KOPT-K1 (cell line): ENCODE results near the gene SLC30A2.

Experiments used
- H3K27ac ChIP-seq: fragments of 200-600 bp; sonication (generic); 2 replicates; pipeline ENCODE4 v1.5.1; 2016; ENCODE audit warnings: antibody characterized with exemption, mild to moderate bottlenecking, low read depth, low read length; ENCODE audit not compliant: poor library complexity, severe bottlenecking
- H3K36me3 ChIP-seq: fragments of 200-600 bp; sonication (generic); 2 replicates; pipeline ENCODE4 v1.5.1; 2017; ENCODE audit warnings: antibody characterized with exemption, mild to moderate bottlenecking, low read length, moderate library complexity; ENCODE audit not compliant: insufficient read depth
- H3K9me3 ChIP-seq: fragments of 200-600 bp; sonication (generic); 2 replicates; pipeline ENCODE4 v1.5.1; 2017; ENCODE audit warnings: antibody characterized with exemption, low read length, mild to moderate bottlenecking; ENCODE audit not compliant: insufficient read depth, poor library complexity, severe bottlenecking

SLC30A2 gene

GRCh38 chr1:26037904-26038303 lies 8.0 kb downstream of the SLC30A2 start:
- no peaks in the 10 kb centered on the region for H3K36me3 ChIP-seq
- H3K9me3 ChIP-seq = no peaks in the 10 kb centered on the region

GRCh38 chr1:26036756-26037281 lies 9.1 kb downstream of the SLC30A2 start:
- no peaks in the 10 kb centered on the region for H3K9me3 ChIP-seq
- H3K27ac ChIP-seq = no peak overlapping the region
- no peaks in the 10 kb centered on the region for H3K36me3 ChIP-seq

More at GRCh38 chr1:26037904-26038303, 8.0 kb downstream of the SLC30A2 start:
- no peak overlapping the region for H3K27ac ChIP-seq

- Histone ChIP-seq H3K36me3 (no peaks in the 10 kb centered on the region), H3K9me3 (no peaks in the 10 kb centered on the region), H3K27ac (peak overlapping the region; percentile 27)
Observed at GRCh38 chr1:26035959-26036755, 9.8 kb downstream of the SLC30A2 start.

- Histone ChIP-seq H3K36me3 (no peaks in the 10 kb centered on the region), H3K9me3 (no peaks in the 10 kb centered on the region), H3K27ac (peak overlapping the region; percentile 27)
Observed at GRCh38 chr1:26035203-26035958, 10.5 kb downstream of the SLC30A2 start.

- Histone ChIP-seq H3K36me3 (no peaks in the 10 kb centered on the region), H3K9me3 (no peaks in the 10 kb centered on the region), H3K27ac (no peak overlapping the region)
Observed at GRCh38 chr1:26034504-26035202, 11.3 kb downstream of the SLC30A2 start.

- H3K9me3 ChIP-seq = no peaks in the 10 kb centered on the region
- H3K36me3 ChIP-seq = no peaks in the 10 kb centered on the region
- H3K27ac ChIP-seq = no peak overlapping the region
Observed at GRCh38 chr1:26032656-26033357, 13.1 kb downstream of the SLC30A2 start.

GRCh38 chr1:26031611-26032220 lies 14.2 kb downstream of the SLC30A2 start:
- Histone ChIP-seq H3K36me3 (no peaks in the 10 kb centered on the region), H3K27ac (no peak overlapping the region), H3K9me3 (no peaks in the 10 kb centered on the region)

- Histone ChIP-seq H3K9me3 (no peaks in the 10 kb centered on the region), H3K27ac (no peak overlapping the region), H3K36me3 (no peaks in the 10 kb centered on the region)
Observed at GRCh38 chr1:26031196-26031595, 14.7 kb downstream of the SLC30A2 start.

GRCh38 chr1:26029864-26030481 lies 15.9 kb downstream of the SLC30A2 start:
- H3K36me3 ChIP-seq = no peaks in the 10 kb centered on the region
- no peaks in the 10 kb centered on the region for H3K9me3 ChIP-seq
- H3K27ac ChIP-seq = no peak overlapping the region

GRCh38 chr1:26029054-26029863 lies 16.7 kb downstream of the SLC30A2 start:
- H3K27ac ChIP-seq = no peak overlapping the region
- H3K9me3 ChIP-seq = no peaks in the 10 kb centered on the region
- H3K36me3 ChIP-seq = no peaks in the 10 kb centered on the region

- Histone ChIP-seq H3K27ac (no peak overlapping the region), H3K36me3 (no peaks in the 10 kb centered on the region), H3K9me3 (no peaks in the 10 kb centered on the region)
Observed at GRCh38 chr1:26028490-26028980, 17.4 kb downstream of the SLC30A2 start.

- no peak overlapping the region for H3K27ac ChIP-seq
- H3K36me3 ChIP-seq = no peaks in the 10 kb centered on the region
- no peaks in the 10 kb centered on the region for H3K9me3 ChIP-seq
Observed at GRCh38 chr1:26027716-26028489, 18.0 kb downstream of the SLC30A2 start.
